HepG2 (cell line): ENCODE measurements around the gene CAMTA1.

Experiments
- GATA4 ChIP-seq: sonication (generic); IDR thresholded peaks from 2 replicates; pipeline ENCODE4 v1.6.1; 2016; ENCODE audit warnings: antibody characterized with exemption, low read depth, borderline replicate concordance
- NFRKB ChIP-seq: fragments of 450-650 bp; IDR thresholded peaks from 2 replicates; pipeline ENCODE4 v1.6.1; 2017
- ZNF282 ChIP-seq: fragments of 450-650 bp; IDR thresholded peaks from 2 replicates; pipeline ENCODE4 v1.6.1; 2018; ENCODE audit not compliant: partially characterized antibody
- ZNF292 ChIP-seq: sonication (generic); formaldehyde crosslinking; IDR thresholded peaks from 2 replicates; pipeline ENCODE4 v1.8.1; 2022; ENCODE audit warnings: mild to moderate bottlenecking, low read depth, missing genetic modification reagents, borderline replicate concordance

GRCh38 chr1:7468248-7468647 lies 683.0 kb downstream of the CAMTA1 start:
- TF ChIP-seq NFRKB: no peak
- TF ChIP-seq ZNF282: no peak
- TF ChIP-seq GATA4: no peak
- TF ChIP-seq ZNF292 (CRISPR knock-in tag): no peak
